Subcutaneous abdominal adipose tissue (tissue), 5 donors: ENCODE measurements around the gene PDS5B.

ENCODE experiments used
- H3K27ac ChIP-seq: one replicate; pipeline ENCODE4 v1.7.0; 2013; ENCODE audit warnings: low read depth, mild to moderate bottlenecking, inconsistent platforms, low read length, moderate library complexity
- H3K27me3 ChIP-seq, 5 donors: one replicate each; pipeline ENCODE4 v1.7.0; 2013; ENCODE audit warnings: low read length in 5 of 5, inconsistent platforms in 1 of 5; ENCODE audit not compliant: control insufficient read depth in 5 of 5, insufficient read depth in 4 of 5
- H3K36me3 ChIP-seq, 5 donors: one replicate each; pipeline ENCODE4 v1.7.0; 2013; ENCODE audit warnings: low read length in 5 of 5; ENCODE audit not compliant: control insufficient read depth in 5 of 5, insufficient read depth in 5 of 5
- H3K4me1 ChIP-seq, 5 donors: one replicate each; pipeline ENCODE4 v1.7.0; 2013; ENCODE audit warnings: low read length in 5 of 5, mild to moderate bottlenecking in 3 of 5, moderate library complexity in 1 of 5; ENCODE audit not compliant: control insufficient read depth in 5 of 5, insufficient read depth in 5 of 5
- H3K4me3 ChIP-seq, 5 donors: one replicate each; pipeline ENCODE4 v1.7.0; 2013; ENCODE audit warnings: low read length in 5 of 5, low read depth in 1 of 5
- H3K9ac ChIP-seq, 5 donors: one replicate each; pipeline ENCODE4 v1.7.0; 2013; ENCODE audit warnings: low read length in 5 of 5, mild to moderate bottlenecking in 4 of 5, moderate library complexity in 3 of 5
- H3K9me3 ChIP-seq, 5 donors: one replicate each; pipeline ENCODE4 v1.7.0; 2013; ENCODE audit warnings: low read length in 5 of 5; ENCODE audit not compliant: control insufficient read depth in 5 of 5
- donor health status: healthy.
- donor health status: healthy.
- donor health status: healthy.
- donor health status: healthy.
- donor health status: healthy.

Gene PDS5B

GRCh38 chr13:32666990-32667571 lies 80.8 kb downstream of the PDS5B start:
- no peak overlapping the region for H3K9ac ChIP-seq
- no peaks in the 10 kb centered on the region for H3K4me1 ChIP-seq
- no peaks in the 10 kb centered on the region for H3K9me3 ChIP-seq
- no peak overlapping the region for H3K27ac ChIP-seq
- peaks cover 0 to 4% (median 0%) of the 10 kb centered on the region in 5 donors for H3K36me3 ChIP-seq
- no peak overlapping the region for H3K4me3 ChIP-seq
- H3K27me3 ChIP-seq, result no peaks in the 10 kb centered on the region

GRCh38 chr13:32669030-32669646 lies 82.9 kb downstream of the PDS5B start:
- no peak overlapping the region for H3K4me3 ChIP-seq
- H3K27me3 ChIP-seq, result no peaks in the 10 kb centered on the region
- H3K36me3 ChIP-seq, result peaks cover 0 to 9% (median 0%) of the 10 kb centered on the region in 5 donors
- peaks cover 0 to under 1% (median 0%) of the 10 kb centered on the region in 5 donors for H3K9me3 ChIP-seq
- no peak overlapping the region for H3K27ac ChIP-seq
- H3K4me1 ChIP-seq, result no peaks in the 10 kb centered on the region
- no peak overlapping the region for H3K9ac ChIP-seq

DNA sequence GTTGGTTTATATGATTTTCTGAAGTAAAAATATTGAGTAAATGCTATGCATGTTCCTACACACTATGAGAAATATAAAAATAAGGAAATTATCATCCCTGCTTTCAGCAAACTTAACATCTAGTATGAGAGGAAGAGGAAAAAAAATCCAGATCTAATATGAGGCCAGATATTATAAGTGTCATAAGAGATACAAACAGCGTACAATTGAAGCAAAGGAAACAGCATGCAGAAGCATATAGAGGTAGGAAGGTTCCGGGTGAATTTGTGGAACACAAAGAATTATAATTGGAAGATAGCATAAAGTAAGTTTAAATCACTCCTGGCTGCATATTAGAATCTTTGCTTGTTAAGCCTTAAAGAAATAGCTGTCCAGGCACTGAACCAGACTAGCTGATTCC lies 88.3 kb downstream of the PDS5B start:
- H3K4me3 ChIP-seq, result no peak overlapping the region
- H3K27me3 ChIP-seq, result no peaks in the 10 kb centered on the region
- H3K4me1 ChIP-seq, result no peaks in the 10 kb centered on the region
- peaks cover 4 to 30% (median 15%) of the 10 kb centered on the region in 5 donors for H3K36me3 ChIP-seq
- H3K9me3 ChIP-seq, result peaks cover 0 to 7% (median 3%) of the 10 kb centered on the region in 5 donors
- H3K9ac ChIP-seq, result no peak overlapping the region
- no peak overlapping the region for H3K27ac ChIP-seq

DNA sequence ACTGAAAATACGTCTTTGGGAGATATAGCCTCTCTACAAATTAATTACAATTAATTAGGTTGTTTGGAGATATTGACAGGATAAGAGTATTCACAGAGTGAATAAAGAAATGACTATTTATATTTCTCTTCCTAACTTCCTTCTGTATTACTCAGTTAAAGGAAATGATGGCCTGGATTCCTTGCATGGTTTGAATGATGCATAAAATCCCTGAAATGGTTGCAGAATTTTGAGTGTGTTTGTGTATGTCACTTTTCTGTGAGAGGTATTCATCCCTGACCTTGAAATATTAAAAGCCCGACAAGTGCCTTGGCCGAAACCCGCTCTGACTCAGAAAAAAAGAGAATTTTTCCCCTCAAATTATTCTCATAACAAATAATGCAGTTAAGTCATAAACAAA lies 90.0 kb downstream of the PDS5B start:
- Histone ChIP-seq H3K27me3 (no peaks in the 10 kb centered on the region), H3K9me3 (peaks cover 0 to 7% (median 3%) of the 10 kb centered on the region in 5 donors), H3K4me3 (no peak overlapping the region), H3K9ac (no peak overlapping the region), H3K4me1 (no peaks in the 10 kb centered on the region), H3K36me3 (peaks cover 7 to 38% (median 24%) of the 10 kb centered on the region in 5 donors), H3K27ac (no peak overlapping the region)

- no peak overlapping the region for H3K27ac ChIP-seq
- peaks cover 0 to 2% (median 0%) of the 10 kb centered on the region in 5 donors for H3K4me1 ChIP-seq
- H3K9ac ChIP-seq, result no peak overlapping the region
- H3K36me3 ChIP-seq, result peaks cover 10 to 22% (median 14%) of the 10 kb centered on the region in 5 donors
- no peak overlapping the region for H3K4me3 ChIP-seq
- no peaks in the 10 kb centered on the region for H3K9me3 ChIP-seq
- no peaks in the 10 kb centered on the region for H3K27me3 ChIP-seq
These were observed 95.9 kb downstream of the PDS5B start for GRCh38 chr13:32682130-32682529.

DNA sequence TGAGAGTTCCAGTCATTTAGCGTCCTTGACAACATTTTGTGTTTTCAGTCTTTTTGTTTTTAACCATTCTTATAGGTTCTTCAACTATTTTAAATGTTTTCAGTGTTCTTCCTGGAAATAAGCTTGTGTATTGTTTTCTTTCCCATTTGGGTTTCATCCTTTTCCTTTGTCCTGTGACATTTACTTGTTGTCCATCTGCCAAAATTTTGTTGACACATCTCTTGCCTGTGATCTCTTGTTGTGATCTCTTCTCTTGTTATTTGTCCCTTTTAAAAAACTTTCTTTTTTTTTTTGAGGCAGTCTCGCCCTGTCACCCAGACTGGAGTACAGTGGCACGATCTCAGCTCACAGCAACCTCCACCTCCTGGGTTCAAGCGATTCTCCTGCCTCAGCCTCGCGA lies 96.5 kb downstream of the PDS5B start:
- Histone ChIP-seq H3K4me1 (peaks cover 0 to 2% (median 0%) of the 10 kb centered on the region in 5 donors), H3K4me3 (no peak overlapping the region), H3K9me3 (no peaks in the 10 kb centered on the region), H3K36me3 (peaks cover 10 to 22% (median 14%) of the 10 kb centered on the region in 5 donors), H3K27me3 (no peaks in the 10 kb centered on the region), H3K27ac (no peak overlapping the region), H3K9ac (no peak overlapping the region)

DNA sequence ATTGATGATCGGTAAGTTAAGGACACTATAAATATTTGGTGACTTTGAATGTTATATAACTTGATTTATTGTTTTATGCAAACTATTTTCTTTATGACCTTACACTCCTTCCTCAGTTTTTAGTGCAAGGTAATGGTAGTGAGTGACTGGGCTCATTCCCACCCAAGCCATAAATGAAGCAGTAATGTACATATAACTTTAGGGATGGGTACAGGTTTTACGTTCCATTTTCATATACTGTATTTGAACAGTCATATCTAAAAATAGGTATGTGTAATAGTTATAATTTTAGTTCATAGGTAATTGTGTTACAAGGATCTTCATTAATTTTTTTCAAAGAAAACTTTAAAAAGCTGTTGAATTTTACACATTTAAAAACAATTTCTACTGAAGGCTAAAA lies 101.0 kb downstream of the PDS5B start:
- Histone ChIP-seq H3K4me1 (peaks cover 0 to 2% (median 0%) of the 10 kb centered on the region in 5 donors), H3K9ac (no peak overlapping the region), H3K9me3 (no peaks in the 10 kb centered on the region), H3K4me3 (no peak overlapping the region), H3K27ac (no peak overlapping the region), H3K36me3 (peaks cover 0 to 5% (median 4%) of the 10 kb centered on the region in 5 donors), H3K27me3 (no peaks in the 10 kb centered on the region)

GRCh38 chr13:32695602-32696250 lies 109.5 kb downstream of the PDS5B start:
- Histone ChIP-seq H3K9ac (no peak overlapping the region), H3K4me3 (no peak overlapping the region), H3K4me1 (peaks cover 0 to 12% (median 0%) of the 10 kb centered on the region in 5 donors), H3K9me3 (no peaks in the 10 kb centered on the region), H3K36me3 (peaks cover 0 to 9% (median 5%) of the 10 kb centered on the region in 5 donors), H3K27ac (no peak overlapping the region), H3K27me3 (no peaks in the 10 kb centered on the region)

DNA sequence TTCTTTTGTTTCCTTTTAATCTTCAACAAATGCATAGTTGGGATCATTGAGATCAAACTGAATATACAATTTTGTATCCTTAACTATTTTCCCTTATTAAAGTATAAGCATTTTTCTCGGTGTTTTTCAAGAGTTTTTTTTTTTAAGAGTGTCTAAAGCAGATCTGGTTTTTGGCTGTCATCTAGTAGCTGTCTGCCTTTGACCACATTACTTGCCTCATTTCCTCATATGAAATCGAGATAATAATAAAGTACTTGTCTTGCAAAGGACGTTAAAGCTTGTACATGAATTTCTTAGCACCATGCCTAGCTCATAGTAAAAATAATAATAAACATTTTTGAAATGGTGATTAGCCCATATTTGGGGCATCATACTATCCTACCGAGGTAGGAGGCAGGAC lies 121.2 kb downstream of the PDS5B start:
- Histone ChIP-seq H3K27ac (no peak overlapping the region), H3K27me3 (no peaks in the 10 kb centered on the region), H3K9ac (no peak overlapping the region), H3K36me3 (peaks cover 19 to 27% (median 23%) of the 10 kb centered on the region in 5 donors), H3K4me1 (no peaks in the 10 kb centered on the region), H3K9me3 (no peaks in the 10 kb centered on the region), H3K4me3 (no peak overlapping the region)

GRCh38 chr13:32713397-32713796 lies 127.1 kb downstream of the PDS5B start:
- Histone ChIP-seq H3K36me3 (peaks cover 21 to 30% (median 25%) of the 10 kb centered on the region in 5 donors), H3K9me3 (peaks cover 0 to 5% (median 0%) of the 10 kb centered on the region in 5 donors), H3K4me3 (no peak overlapping the region), H3K9ac (no peak overlapping the region), H3K27ac (no peak overlapping the region), H3K4me1 (no peaks in the 10 kb centered on the region), H3K27me3 (no peaks in the 10 kb centered on the region)
